Type B pancreatic cell (in vitro differentiated cells): ENCODE results near the gene COLGALT1. TPM values are rescaled to one million over a fixed set of nuclear protein-coding genes. Genes with fewer than 3 reads are reported as not detected.
"Not testable (repeated sequence)": the region's sequence is repeated elsewhere in the genome, so short reads cannot be mapped to it uniquely, and the experiment has no call there.

Experiments
- DNase-seq: peaks from one replicate; pipeline ENCODE4 v3.0.0; 2021; ENCODE audit warnings: mixed read lengths; ENCODE audit not compliant: unreplicated experiment; ENCODE audit errors: extremely low spot score
- H3K27ac Mint-ChIP-seq: 2 replicates; pipeline ENCODE4 v1.8.0; 2021; ENCODE audit warnings: mild to moderate bottlenecking, mixed read lengths
- H3K27me3 Mint-ChIP-seq: 2 replicates; pipeline ENCODE4 v1.8.0; 2021; ENCODE audit warnings: mixed read lengths
- H3K36me3 Mint-ChIP-seq: 2 replicates; pipeline ENCODE4 v1.8.0; 2021; ENCODE audit warnings: mixed read lengths
- H3K4me1 Mint-ChIP-seq: one replicate; pipeline ENCODE4 v1.8.0; 2021; ENCODE audit warnings: mixed read lengths; ENCODE audit not compliant: unreplicated experiment
- H3K4me3 Mint-ChIP-seq: 2 replicates; pipeline ENCODE4 v1.8.0; 2021; ENCODE audit warnings: mild to moderate bottlenecking, mixed read lengths
- H3K9me3 Mint-ChIP-seq: 2 replicates; pipeline ENCODE4 v1.8.0; 2021; ENCODE audit warnings: mixed read lengths
- total RNA-seq: library from RNA; stranded (reverse); gene quantifications from 2 replicates; pipeline ENCODE4 v1.2.1, GENCODE V29; 2021; ENCODE audit warnings: low replicate concordance
- TF ChIP-seq, protein P1 (sequence below): fragments of 200-600 bp; sonication (generic); conservative IDR thresholded peaks from 2 replicates; pipeline ENCODE4 v1.5.0; 2021; ENCODE audit warnings: antibody characterized with exemption, mild to moderate bottlenecking

COLGALT1 gene
- total RNA-seq, 1 donor from 2014 or later, result 73.7 TPM

DNA sequence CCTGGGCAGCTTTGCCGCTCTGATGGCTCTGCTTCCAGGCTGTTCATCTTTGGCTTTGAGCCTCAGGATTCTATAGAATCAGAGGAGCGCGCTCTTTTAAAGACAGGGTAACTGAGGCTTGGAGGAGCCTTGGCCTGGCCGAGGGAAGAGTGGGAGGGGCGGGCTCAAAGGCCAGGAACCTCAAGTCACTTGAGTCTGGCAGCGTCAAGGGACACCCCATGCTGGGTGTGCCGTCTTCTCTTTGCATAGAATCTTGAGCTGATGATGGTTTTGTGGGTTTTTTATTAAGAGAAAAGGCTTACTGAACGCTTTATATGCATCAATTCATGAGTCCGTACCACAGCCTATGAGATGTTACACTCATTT, 42.9 kb upstream of the COLGALT1 start:
- Mint-ChIP-seq H3K27me3 (no peaks in the 10 kb centered on the region), H3K4me3 (peak overlapping the region; percentile 100), H3K4me1 (peaks cover 21% of the 10 kb centered on the region), H3K9me3 (no peaks in the 10 kb centered on the region), H3K27ac (peak overlapping the region; percentile 88), H3K36me3 (peaks cover 19% of the 10 kb centered on the region)
- TF ChIP-seq, protein P1, sequence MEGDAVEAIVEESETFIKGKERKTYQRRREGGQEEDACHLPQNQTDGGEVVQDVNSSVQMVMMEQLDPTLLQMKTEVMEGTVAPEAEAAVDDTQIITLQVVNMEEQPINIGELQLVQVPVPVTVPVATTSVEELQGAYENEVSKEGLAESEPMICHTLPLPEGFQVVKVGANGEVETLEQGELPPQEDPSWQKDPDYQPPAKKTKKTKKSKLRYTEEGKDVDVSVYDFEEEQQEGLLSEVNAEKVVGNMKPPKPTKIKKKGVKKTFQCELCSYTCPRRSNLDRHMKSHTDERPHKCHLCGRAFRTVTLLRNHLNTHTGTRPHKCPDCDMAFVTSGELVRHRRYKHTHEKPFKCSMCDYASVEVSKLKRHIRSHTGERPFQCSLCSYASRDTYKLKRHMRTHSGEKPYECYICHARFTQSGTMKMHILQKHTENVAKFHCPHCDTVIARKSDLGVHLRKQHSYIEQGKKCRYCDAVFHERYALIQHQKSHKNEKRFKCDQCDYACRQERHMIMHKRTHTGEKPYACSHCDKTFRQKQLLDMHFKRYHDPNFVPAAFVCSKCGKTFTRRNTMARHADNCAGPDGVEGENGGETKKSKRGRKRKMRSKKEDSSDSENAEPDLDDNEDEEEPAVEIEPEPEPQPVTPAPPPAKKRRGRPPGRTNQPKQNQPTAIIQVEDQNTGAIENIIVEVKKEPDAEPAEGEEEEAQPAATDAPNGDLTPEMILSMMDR, result no peak
- no peak for DNase-seq

DNA sequence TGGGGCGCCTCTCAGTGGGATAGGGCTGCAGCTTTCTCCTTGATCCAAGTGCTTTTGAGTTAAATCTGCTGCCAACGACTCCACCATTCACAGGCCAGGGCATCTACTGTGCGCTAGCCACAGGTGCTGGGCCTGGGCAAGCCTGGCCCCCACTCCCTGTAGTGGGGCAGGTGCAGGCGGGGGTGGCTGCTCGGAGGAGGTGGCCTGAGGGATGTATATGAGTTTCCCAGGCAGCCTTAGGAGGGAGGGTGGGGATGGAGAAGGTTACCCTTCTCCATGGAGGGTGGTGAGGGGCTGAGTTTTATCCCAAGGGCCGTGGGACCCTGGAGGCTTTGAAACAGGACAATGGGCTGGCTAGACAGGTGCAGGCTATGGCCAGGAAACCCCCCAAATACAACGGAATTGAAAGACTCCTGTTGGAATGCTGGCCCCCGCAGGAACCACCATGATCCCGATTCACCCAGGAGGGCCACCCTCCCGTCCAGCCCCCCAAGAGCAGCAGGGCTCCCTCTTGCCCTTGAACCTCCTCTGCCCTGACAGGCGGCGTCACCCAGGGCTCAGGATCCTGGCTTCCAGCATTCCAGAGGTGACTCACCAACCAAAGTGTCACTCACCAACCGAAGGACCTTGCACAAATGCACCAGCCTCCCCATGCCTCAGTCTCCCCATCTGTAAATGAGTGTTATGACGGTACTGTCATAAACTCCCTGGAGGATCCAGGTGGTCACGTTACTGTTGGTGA, 39.9 kb upstream of the COLGALT1 start:
- no peak for DNase-seq
- Mint-ChIP-seq H3K9me3 (no peaks in the 10 kb centered on the region), H3K27me3 (no peaks in the 10 kb centered on the region), H3K4me1 (peaks cover 14% of the 10 kb centered on the region), H3K27ac (no peak overlapping the region), H3K4me3 (no peak overlapping the region), H3K36me3 (peaks cover 18% of the 10 kb centered on the region)
- TF ChIP-seq, protein P1, result no peak

DNA sequence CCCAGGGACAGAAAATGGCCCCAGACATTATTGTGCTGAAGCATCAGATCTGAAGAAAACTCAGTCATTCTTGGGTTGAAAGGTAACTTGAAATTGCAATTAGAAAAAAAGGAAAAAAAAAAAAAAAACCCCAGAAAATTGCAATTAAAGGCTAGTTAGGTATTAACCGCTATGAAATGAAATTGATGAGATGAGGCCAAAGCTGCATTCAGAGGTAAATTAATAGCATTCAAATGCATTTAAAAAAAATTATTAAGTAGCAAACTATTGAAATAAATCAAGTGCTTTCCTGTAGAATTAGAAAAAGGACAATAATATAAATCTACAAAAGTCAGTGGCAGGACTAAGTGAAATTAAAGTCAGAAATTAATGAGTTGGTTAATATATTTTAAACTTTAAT, 37.6 kb upstream of the COLGALT1 start:
- no peaks in the 10 kb centered on the region for H3K9me3 Mint-ChIP-seq
- TF ChIP-seq, protein P1, result no peak

DNA sequence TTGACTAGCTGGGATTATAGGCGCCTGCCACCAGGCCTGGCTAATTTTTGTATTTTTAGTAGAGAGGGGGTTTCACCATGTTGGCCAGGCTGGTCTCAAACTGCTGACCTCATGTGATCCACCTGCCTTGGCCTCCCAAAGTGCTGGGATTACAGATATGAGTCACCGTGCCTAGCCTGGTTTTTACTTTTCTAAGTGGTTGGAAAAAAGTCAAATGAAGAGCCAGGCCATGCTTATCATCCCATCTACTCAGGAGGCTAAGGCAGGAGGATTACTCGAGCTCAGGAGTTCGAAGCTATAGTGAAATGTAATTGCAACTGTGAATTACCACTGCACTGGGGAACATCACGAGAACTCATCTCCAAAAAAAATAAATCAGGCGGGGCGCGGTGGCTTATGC, 36.8 kb upstream of the COLGALT1 start:
- peaks cover 14% of the 10 kb centered on the region for H3K36me3 Mint-ChIP-seq
- H3K4me3 Mint-ChIP-seq, DNase-seq, H3K9me3 Mint-ChIP-seq, H3K27me3 Mint-ChIP-seq, H3K27ac Mint-ChIP-seq, H3K4me1 Mint-ChIP-seq: not testable (repeated sequence)

More for the DNA sequence above, 37.6 kb upstream of the COLGALT1 start:
- H3K4me3 Mint-ChIP-seq, result no peak overlapping the region
- DNase-seq, result no peak
- peaks cover 2% of the 10 kb centered on the region for H3K4me1 Mint-ChIP-seq
- no peak overlapping the region for H3K27ac Mint-ChIP-seq
- H3K27me3 Mint-ChIP-seq, result no peaks in the 10 kb centered on the region
- H3K36me3 Mint-ChIP-seq, result peaks cover 14% of the 10 kb centered on the region

DNA sequence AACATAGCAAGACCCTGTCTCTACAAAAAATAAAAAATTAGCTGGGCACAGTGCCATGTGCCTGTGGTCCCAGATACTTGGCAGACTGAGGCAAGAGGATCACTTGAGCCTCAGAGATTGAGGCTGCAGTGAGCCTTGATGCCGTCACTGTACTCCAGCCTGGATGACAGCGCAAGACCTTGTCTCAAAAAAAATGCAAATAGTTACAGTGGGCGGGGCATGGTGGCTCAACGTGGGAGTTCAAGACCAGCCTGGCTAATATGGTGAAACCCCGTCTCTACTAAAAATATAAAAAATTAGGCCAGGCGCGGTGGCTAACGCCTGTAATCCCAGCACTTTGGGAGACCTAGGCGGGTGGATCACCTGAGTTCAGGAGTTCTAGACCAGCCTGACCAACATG, 35.5 kb upstream of the COLGALT1 start:
- H3K27ac Mint-ChIP-seq, result no peak overlapping the region

DNA sequence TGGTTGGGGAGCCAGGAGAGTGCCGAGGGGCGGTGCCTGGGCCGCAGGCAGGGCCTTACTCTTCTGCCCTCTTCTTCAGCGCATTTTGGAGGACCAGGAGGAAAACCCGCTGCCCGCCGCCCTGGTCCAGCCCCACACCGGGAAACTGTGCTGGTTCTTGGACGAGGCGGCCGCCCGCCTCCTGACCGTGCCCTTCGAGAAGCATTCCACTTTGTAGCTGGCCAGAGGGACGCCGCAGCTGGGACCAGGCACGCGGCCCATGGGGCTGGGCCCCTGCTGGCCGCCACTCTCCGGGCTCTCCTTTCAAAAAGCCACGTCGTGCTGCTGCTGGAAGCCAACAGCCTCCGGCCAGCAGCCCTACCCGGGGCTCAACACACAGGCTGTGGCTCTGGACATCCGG, 34.6 kb upstream of the COLGALT1 start:
- TF ChIP-seq, protein P1, result no peak
- DNase-seq, result no peak
- Mint-ChIP-seq H3K27ac (no peak overlapping the region), H3K9me3 (no peaks in the 10 kb centered on the region), H3K4me1 (no peaks in the 10 kb centered on the region), H3K36me3 (peaks cover 14% of the 10 kb centered on the region), H3K4me3 (no peak overlapping the region), H3K27me3 (no peaks in the 10 kb centered on the region)

More for the DNA sequence above, 35.5 kb upstream of the COLGALT1 start:
- Mint-ChIP-seq H3K27me3 (no peaks in the 10 kb centered on the region), H3K4me1 (no peaks in the 10 kb centered on the region), H3K36me3 (peaks cover 14% of the 10 kb centered on the region), H3K9me3 (no peaks in the 10 kb centered on the region), H3K4me3 (no peak overlapping the region)
- no peak for DNase-seq
- TF ChIP-seq, protein P1, result no peak
